Measurements from ENCODE around the gene CCND2. TPM values are rescaled to one million over a fixed set of nuclear protein-coding genes. Genes with fewer than 3 reads are reported as not detected.

Gene CCND2
- polyA plus RNA-seq, 3 donors: 4.1 to 37.6 (median 7.9) TPM

DNA sequence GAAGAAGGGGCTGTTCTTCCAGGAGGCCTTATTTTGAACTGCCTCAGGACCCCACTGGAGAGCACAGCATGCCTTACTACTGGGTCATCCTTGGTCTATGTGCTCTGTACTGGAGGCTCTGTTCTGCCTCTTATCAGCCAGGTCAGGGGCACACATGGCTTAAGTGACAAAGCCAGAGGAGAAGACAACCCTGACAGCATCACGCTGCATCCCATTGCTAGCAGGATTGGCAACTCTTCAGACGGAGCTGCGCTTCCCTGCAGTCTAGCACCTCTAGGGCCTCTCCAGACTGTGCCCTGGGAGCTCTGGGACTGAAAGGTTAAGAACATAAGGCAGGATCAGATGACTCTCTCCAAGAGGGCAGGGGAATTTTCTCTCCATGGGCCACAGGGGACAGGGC, 30.2 kb downstream of the CCND2 start:
- no peak overlapping the region for H3K27ac ChIP-seq (ENCODE audit: low read depth, low read length)
- 81 to 87% (median 84%) methylated on average over 3 of the region's 3 CpGs for WGBS, 3 donors

DNA sequence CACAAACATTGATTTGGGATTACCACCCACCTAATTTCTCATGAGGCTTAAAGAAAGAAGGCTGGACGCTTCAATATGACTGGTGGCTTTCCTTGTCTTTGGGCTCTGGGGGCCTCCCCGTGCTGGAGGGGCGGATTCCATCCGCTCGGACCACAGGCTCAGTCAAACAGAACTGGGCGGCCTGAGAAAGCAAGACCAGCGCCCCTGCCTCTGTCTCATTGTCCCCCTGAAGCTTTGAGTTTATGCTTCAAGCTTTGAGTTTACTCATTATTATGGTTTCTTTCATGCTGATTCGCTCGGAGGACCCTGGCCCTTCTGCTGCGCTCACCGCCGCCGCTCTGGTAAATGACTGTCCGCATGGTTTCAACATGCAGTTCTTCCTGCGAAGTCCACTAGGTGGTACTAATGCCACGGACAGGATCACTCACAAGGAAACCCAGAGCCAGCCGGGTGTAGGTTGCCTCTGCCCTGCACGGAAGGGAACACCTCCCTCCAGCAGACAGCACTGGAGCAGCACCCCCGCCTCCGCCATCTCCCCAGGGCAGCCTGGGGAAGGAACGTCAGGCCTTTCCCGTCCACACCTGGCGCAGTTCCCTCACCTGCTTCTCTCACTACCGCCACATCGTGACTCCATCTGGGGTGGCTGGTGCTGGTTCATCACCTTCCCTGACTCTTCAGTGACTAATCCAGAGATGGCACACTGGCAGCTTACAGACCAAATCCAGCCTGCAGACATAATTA, 34.2 kb downstream of the CCND2 start:
- 25 to 45% (median 34%) methylated on average over 25 of the region's 25 CpGs for WGBS, 3 donors
- H3K27ac ChIP-seq (ENCODE audit: low read depth, low read length): no peak overlapping the region

DNA sequence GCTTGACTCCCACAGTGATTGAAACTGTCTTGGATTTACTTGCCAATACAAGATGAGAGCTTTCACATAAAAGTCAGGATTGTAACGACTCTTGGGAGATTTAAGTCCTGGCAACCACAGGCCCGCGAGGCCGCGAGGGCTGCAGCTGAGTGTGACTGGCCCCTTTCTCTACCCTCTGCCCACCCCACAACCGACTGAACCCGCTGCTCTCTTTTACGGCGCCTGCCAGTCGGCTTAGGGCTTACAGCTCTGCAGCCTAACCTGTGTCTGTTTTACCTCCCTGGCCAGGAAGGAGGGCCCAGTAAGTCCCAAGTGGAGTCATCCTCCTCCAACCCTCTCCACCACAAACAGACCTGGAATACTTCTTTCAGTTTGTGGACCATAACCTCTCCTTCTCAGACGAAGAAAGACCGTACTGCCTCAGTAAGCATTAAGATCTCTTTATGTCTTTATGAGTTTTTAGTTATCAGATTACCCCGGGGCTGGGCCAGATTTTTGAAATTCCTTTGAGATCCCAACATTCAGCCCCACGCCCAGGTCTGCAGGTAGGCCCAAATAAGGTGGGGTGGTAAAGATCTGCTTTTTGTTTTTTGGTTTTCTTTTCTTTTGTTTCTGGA, 34.9 kb downstream of the CCND2 start:
- WGBS, 3 donors: 80 to 87% (median 83%) methylated on average over 14 of the region's 14 CpGs
- H3K27ac ChIP-seq (ENCODE audit: low read depth, low read length): no peak overlapping the region

DNA sequence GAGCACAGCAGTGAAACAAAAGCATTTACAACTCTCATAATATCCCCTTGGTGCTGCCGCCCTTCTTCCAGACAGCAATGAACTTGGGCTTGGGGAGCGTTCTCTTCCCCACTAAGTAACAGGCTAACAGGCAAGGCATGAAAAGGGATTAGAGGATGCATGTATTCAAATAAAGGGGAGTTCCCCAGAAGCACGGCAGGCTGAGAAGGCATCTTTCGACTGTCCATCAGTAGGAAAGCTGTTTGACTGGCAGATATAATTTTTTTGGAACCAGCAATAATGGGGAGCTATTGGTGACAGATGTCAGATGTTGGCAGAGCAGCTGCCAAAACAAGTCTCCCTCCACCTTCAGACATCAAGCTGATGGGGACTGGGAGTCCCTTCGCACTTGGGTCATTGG, 38.2 kb downstream of the CCND2 start:
- 94 to 96% (median 94%) methylated on average over 5 of the region's 5 CpGs for WGBS, 3 donors
- H3K27ac ChIP-seq (ENCODE audit: low read depth, low read length): no peak overlapping the region

DNA sequence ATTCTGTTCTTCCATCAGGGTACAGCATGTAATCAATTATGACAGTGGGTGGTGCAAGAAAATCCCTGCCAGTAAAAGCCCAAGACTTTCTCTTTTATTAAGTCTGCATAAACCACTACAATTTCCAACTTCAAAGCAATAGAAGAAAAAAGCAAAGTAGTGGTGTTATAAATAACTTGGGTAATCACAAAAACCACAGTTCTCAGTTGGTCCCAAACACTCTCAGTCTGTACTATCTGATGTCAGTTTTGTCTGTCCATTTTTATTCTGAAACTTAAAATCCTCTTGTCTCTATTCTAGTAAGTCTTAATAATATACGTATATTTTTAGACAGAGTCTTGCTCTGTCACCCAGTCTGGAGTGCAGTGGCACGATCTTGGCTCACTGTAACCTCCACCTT, 38.7 kb downstream of the CCND2 start:
- 92 to 94% (median 93%) methylated on average over 2 of the region's 2 CpGs for WGBS, 3 donors
- H3K27ac ChIP-seq (ENCODE audit: low read depth, low read length): no peak overlapping the region

DNA sequence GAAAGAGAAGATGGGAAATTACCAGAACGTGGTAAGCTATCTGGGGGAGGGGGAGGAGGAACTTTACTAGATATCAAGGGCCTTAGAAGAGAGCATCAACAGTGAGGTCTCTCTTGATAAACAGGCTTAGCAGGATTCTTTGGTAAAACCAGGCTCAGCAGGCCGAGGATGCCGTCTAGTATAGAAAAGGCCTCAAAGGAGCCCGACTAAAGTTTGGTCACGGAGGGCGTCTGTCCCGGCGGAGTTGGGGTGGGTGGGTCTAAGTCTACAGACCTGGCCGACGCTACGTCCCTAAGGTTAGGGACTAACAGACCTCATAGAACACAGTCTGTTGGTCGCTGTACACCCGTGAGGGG, 46.9 kb downstream of the CCND2 start:
- 0 to 1% (median 0%) methylated on average over 13 of the region's 13 CpGs for WGBS, 3 donors
- H3K27ac ChIP-seq (ENCODE audit: low read depth, low read length): no peak overlapping the region

DNA sequence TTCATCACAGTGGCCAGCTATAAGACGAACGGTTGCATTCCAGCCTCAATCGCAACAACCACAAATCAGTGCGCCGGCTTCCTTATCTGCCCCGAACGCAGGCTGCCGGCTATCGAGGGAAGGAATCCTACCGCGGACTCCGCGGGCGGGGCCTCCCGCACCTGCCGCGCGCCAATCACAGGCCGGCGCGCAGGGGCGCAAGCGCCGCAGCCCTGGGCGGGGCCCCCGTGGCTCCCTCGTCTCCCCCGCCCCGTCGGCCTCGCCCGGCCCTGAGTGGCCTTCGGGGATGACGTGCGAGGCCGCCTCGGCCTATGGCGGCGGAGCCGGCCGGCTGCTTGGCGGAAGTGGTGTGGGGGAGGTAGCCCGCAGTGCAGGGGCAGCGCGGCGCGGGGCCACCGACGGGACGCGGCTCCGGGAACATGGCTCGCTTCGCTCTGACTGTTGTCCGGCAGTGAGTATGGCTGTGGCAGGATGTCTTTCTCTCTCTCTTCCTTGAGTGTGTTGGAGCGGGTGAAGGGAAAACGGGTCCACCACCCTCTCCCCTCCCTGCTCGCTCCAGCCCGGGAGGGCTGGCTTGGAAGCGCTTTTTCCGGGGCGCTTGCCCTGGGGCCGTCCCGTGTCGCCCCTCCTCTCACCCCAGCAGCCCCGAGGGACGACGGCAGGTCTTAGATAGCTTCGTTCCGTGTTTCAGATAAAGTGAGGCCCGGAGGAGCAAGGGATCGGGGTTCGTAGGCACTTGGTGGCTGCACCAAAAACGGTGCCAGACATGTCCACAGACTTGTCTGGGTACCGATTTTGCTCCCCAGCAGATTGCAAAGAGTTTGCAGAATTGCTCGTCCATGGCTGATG, 47.5 kb downstream of the CCND2 start, which contains the start of gene TIGAR:
Gene TIGAR (plus strand): TSS at position 361 of the 849 bp plus-strand sequence. CDS start 59 bp downstream, at position 420.
- no peak within 1 kb of the TSS for H3K27ac ChIP-seq (ENCODE audit: low read depth, low read length)
- WGBS, 3 donors: 0% methylated on average over 71 to 76 of the region's 76 CpGs

DNA sequence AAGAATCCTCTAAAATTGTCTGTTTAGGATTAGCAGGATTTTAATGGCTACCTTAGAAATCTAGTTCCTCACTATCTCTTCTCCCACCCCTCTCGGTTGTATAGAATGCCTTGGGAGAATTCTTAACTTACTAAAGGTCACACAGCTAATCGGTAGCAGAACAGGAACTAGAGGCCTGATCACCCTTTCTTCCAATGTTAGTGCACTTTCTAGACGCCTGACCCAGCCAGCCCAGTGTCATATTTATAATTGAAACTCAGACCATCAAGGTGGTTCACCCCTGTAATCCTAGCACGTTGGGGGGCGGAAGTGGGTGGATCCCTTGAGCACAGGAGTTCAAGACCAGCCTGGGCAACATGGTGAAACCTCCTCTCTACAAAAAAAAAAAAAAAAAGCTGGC, 49.2 kb downstream of the CCND2 start:
- WGBS, 3 donors: 78 to 84% (median 81%) methylated on average over 5 of the region's 5 CpGs
- H3K27ac ChIP-seq (ENCODE audit: low read depth, low read length): no peak overlapping the region

Other genes with a start within 250 kb of the CCND2 start
- 1 to 10 TPM in 2 of 3 donors, under 1 TPM in 1; 0.98 to 5.3 (median 3.5) TPM for gene TIGAR, start 47.5 kb downstream of the CCND2 start, polyA plus RNA-seq
- gene FGF23, start 106.0 kb downstream of the CCND2 start, polyA plus RNA-seq: not detected
- not detected for gene FGF6, start 172.1 kb downstream of the CCND2 start, polyA plus RNA-seq